Adrenal gland (tissue), 5 donors: Measurements from ENCODE around the gene FNDC5.

Source experiments
- CTCF ChIP-seq, 6 experiments: fragments of 450-650 bp in 4 of 6; fragments of 200-600 bp in 2 of 6; sonication (generic) in 1 of 6; IDR thresholded peaks; 1 replicate in 5 of 6; 2 replicates in 1 of 6; pipeline versions ENCODE4 v1.5.1 to v1.8.0; 2016 to 2021; ENCODE audit warnings: antibody characterized with exemption in 6 of 6, mild to moderate bottlenecking in 2 of 6, moderate library complexity in 1 of 6
- POLR2A ChIP-seq, 2 donors: fragments of 450-650 bp; IDR thresholded peaks; one replicate each; pipeline ENCODE4 v1.6.1; 2017; ENCODE audit warnings: antibody characterized with exemption in 2 of 2, mild to moderate bottlenecking in 2 of 2, moderate library complexity in 1 of 2
- donor health status: DM: no; HTN: no; CAD: no.

DNA sequence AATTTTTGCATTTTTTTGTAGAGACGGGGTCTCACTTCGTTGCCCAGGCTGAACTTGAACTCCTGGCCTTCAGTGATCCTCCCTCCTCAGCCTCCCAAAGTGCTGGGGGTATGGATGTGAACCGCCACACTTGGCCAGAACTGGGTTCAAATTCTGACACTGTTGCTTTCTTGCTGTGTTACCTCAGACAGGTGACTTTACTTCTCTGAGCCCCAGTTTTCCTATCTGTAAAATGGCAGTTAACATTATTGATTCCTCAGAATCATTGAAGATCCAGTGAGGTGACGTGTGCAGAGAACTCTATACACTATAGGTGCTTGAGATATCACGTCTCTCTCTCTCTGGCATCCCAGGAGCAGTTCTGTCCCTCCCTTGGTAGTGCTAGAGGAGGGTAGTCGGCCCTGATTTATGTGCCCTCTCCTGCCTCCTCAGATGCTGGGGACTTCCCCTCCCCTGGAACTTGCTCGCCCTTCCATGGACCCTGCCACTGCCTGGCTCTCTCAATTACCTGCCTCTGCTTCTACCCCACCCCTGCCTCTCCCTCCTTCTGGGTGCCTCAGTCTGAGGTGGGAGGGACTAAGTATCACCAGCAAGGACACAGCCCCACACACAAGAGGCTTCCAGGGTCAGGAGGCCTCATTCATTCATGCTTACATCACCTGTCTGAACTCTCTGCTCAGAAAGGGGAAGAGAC is 12.8 kb upstream of the FNDC5 start:
- TF ChIP-seq CTCF (IDR thresholded peaks at IDR 0.05), result no peak
- no peak for TF ChIP-seq POLR2A (IDR thresholded peaks at IDR 0.05)
